ENCODE results near the gene FIBIN. TPM values are rescaled to one million over a fixed set of nuclear protein-coding genes. Genes with fewer than 3 reads are reported as not detected.

Gene FIBIN
- total RNA-seq, 3 donors from 2014 or later (not counting 1 experiment from before 2014, with no cell fraction given), result not detected

DNA sequence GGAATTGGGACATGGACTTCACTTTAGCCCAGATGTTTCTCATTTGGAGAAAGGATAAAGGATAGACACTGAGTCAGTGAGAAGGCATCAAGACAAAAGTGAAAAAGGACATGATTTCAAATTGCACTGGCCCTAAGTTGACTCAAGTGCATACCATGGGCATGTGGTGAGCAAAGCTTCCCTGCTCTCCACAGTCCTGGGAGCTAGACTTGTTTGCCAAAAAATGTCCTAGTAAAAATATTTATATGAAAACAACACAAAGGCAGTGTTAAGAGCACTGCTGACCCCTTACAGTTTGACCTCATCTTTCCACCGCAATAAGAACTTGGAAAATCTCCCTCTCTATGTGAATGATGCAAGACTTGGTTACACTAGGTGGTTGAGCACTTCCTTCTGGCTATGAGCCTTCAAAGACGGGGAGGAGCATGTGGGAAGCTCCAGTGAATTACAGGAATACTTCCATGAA is 46.5 kb upstream of the FIBIN start:
- Mint-ChIP-seq H3K9me3 (peaks cover 12 to 20% of the 10 kb centered on the region in 2 donors), H3K27ac (no peak overlapping the region), H3K27me3 (ENCODE audit: low read depth in 2 of 2) (no peaks in the 10 kb centered on the region), H3K4me3 (no peak overlapping the region), H3K4me1 (no peaks in the 10 kb centered on the region), H3K36me3 (no peaks in the 10 kb centered on the region)
- H3K9me3 ChIP-seq (ENCODE audit: control insufficient read depth, insufficient read depth, low read length), result peaks cover 8% of the 10 kb centered on the region
- no peak for ATAC-seq
- TF ChIP-seq, protein P1, sequence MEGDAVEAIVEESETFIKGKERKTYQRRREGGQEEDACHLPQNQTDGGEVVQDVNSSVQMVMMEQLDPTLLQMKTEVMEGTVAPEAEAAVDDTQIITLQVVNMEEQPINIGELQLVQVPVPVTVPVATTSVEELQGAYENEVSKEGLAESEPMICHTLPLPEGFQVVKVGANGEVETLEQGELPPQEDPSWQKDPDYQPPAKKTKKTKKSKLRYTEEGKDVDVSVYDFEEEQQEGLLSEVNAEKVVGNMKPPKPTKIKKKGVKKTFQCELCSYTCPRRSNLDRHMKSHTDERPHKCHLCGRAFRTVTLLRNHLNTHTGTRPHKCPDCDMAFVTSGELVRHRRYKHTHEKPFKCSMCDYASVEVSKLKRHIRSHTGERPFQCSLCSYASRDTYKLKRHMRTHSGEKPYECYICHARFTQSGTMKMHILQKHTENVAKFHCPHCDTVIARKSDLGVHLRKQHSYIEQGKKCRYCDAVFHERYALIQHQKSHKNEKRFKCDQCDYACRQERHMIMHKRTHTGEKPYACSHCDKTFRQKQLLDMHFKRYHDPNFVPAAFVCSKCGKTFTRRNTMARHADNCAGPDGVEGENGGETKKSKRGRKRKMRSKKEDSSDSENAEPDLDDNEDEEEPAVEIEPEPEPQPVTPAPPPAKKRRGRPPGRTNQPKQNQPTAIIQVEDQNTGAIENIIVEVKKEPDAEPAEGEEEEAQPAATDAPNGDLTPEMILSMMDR (IDR thresholded peaks at IDR 0.05), result no peak
- no peak overlapping the region for H3K27ac ChIP-seq (ENCODE audit: low read length)
- intact Hi-C loops (cut with micrococcal nuclease), result no loop called here
- H3K36me3 ChIP-seq (ENCODE audit: control insufficient read depth, insufficient read depth, low read length), result no peaks in the 10 kb centered on the region
- no peak for DNase-seq
- H3K27me3 ChIP-seq (ENCODE audit: control insufficient read depth, insufficient read depth, low read length), result no peaks in the 10 kb centered on the region
- H3K4me1 ChIP-seq (ENCODE audit: control insufficient read depth, insufficient read depth, low read length), result no peaks in the 10 kb centered on the region
- 83% methylated on average over 2 of the region's 2 CpGs for WGBS (ENCODE audit: insufficient coverage)
- H3K4me3 ChIP-seq (ENCODE audit: low read length), result no peak overlapping the region

DNA sequence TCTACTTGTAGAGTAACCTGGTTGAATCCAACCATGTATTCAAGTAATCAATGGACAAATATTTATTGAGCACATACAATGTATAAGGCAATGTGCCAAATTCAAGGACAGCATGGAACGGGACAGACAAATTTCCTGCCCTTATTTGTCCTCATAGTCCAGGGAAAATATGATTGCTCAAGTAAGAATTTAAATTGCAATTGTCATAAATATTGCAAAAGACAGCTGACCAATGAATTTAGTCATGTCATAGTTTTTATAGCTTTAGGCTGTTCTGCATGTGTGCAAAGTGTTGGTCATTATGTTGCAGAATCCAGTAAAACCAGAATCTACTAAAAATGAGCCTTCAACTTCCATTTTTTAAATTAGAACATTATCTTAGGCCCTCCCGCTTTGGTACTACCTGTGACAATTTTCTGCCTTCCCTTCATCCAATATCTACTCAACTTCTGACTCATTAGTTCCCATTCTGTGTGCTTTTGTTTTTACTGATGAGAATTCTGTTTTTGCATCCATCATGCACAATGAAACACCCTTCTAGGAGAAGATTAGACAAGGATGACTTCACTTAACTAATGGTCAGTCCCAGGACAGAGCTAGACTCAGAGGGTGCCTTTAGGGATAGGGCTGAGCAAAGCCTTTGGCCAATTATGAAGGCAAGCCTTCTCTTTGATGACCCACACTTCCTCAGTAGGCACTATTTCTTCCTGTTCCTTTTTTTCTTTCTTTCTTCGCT is 45.8 kb upstream of the FIBIN start:
- TF ChIP-seq, protein P1 (IDR thresholded peaks at IDR 0.05), result no peak
- DNase-seq (no peak), ATAC-seq (no peak)
- Histone ChIP-seq H3K27ac (ENCODE audit: low read length) (no peak overlapping the region), H3K9me3 (ENCODE audit: control insufficient read depth, insufficient read depth, low read length) (peaks cover 8% of the 10 kb centered on the region), H3K27me3 (ENCODE audit: control insufficient read depth, insufficient read depth, low read length) (no peaks in the 10 kb centered on the region), H3K4me3 (ENCODE audit: low read length) (no peak overlapping the region), H3K36me3 (ENCODE audit: control insufficient read depth, insufficient read depth, low read length) (no peaks in the 10 kb centered on the region), H3K4me1 (ENCODE audit: control insufficient read depth, insufficient read depth, low read length) (no peaks in the 10 kb centered on the region)
- 74% methylated on average over 3 of the region's 3 CpGs for WGBS (ENCODE audit: insufficient coverage)
- intact Hi-C loops (cut with micrococcal nuclease), result no loop called here
- Mint-ChIP-seq H3K4me1 (no peaks in the 10 kb centered on the region), H3K27ac (no peak overlapping the region), H3K4me3 (no peak overlapping the region), H3K27me3 (ENCODE audit: low read depth in 2 of 2) (no peaks in the 10 kb centered on the region), H3K9me3 (peaks cover 15 to 22% of the 10 kb centered on the region in 2 donors), H3K36me3 (no peaks in the 10 kb centered on the region)

DNA sequence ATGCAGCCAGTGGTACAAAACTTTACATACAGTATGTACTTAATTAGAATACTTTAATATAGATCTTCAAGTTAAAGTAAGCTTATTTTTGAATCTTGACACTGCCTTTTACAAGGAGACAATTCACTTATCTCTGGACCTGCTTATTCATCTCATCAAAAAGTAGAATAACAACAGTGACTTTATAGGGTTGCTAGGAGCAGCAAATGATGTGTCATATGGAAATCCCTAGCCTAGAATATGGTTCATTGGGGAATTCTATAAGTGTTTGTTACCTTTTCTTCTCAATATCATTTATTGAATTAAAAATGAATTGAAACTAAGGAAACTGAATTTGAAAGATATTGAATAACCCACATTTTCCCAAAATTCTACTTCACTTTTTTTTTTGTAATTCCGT is 45.0 kb upstream of the FIBIN start:
- no peaks in the 10 kb centered on the region for H3K36me3 Mint-ChIP-seq
- intact Hi-C loops (cut with micrococcal nuclease), result no loop called here
- H3K9me3 Mint-ChIP-seq, result peaks cover 15 to 22% of the 10 kb centered on the region in 2 donors
- Histone ChIP-seq H3K27ac (ENCODE audit: low read length) (no peak overlapping the region), H3K4me1 (ENCODE audit: control insufficient read depth, insufficient read depth, low read length) (no peaks in the 10 kb centered on the region), H3K4me3 (ENCODE audit: low read length) (no peak overlapping the region), H3K27me3 (ENCODE audit: control insufficient read depth, insufficient read depth, low read length) (no peaks in the 10 kb centered on the region), H3K9me3 (ENCODE audit: control insufficient read depth, insufficient read depth, low read length) (peaks cover 8% of the 10 kb centered on the region), H3K36me3 (ENCODE audit: control insufficient read depth, insufficient read depth, low read length) (no peaks in the 10 kb centered on the region)
- no peaks in the 10 kb centered on the region for H3K4me1 Mint-ChIP-seq
- H3K4me3 Mint-ChIP-seq, result no peak overlapping the region
- no peak overlapping the region for H3K27ac Mint-ChIP-seq
- ATAC-seq (no peak), DNase-seq (no peak)
- WGBS (ENCODE audit: insufficient coverage), result 85% methylated on average over 1 of the region's 1 CpG
- no peaks in the 10 kb centered on the region for H3K27me3 Mint-ChIP-seq (ENCODE audit: low read depth in 2 of 2)
- TF ChIP-seq, protein P1 (IDR thresholded peaks at IDR 0.05), result no peak

DNA sequence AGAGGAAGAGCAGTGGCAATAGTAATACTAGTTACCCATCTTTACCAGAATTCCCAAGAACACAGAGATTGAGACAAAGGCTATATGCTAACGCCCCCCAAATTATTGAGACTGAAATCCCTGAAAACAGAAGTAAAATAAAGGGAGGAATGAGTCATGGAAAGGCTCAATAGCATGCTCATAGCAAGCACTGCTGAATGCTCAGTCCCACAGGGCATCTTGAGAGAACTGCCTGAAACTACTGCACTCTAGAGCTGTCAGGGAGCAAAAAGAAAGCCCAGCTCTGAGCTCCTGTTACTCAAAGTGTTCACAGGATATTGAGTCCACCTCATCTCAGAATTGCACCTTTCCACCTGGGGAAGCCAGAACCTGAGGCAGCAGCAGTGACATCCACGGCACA is 44.1 kb upstream of the FIBIN start:
- Histone ChIP-seq H3K4me3 (ENCODE audit: low read length) (no peak overlapping the region), H3K27ac (ENCODE audit: low read length) (no peak overlapping the region), H3K9me3 (ENCODE audit: control insufficient read depth, insufficient read depth, low read length) (peaks cover 8% of the 10 kb centered on the region), H3K36me3 (ENCODE audit: control insufficient read depth, insufficient read depth, low read length) (no peaks in the 10 kb centered on the region), H3K4me1 (ENCODE audit: control insufficient read depth, insufficient read depth, low read length) (no peaks in the 10 kb centered on the region), H3K27me3 (ENCODE audit: control insufficient read depth, insufficient read depth, low read length) (no peaks in the 10 kb centered on the region)
- H3K36me3 Mint-ChIP-seq, result no peaks in the 10 kb centered on the region
- peaks cover 17 to 22% of the 10 kb centered on the region in 2 donors for H3K9me3 Mint-ChIP-seq
- TF ChIP-seq, protein P1 (IDR thresholded peaks at IDR 0.05), result no peak
- ATAC-seq, result no peak
- H3K27ac Mint-ChIP-seq, result no peak overlapping the region
- intact Hi-C loops (cut with micrococcal nuclease), result no loop called here
- no peaks in the 10 kb centered on the region for H3K27me3 Mint-ChIP-seq (ENCODE audit: low read depth in 2 of 2)
- no peaks in the 10 kb centered on the region for H3K4me1 Mint-ChIP-seq
- WGBS (ENCODE audit: insufficient coverage), result 84% methylated on average over 2 of the region's 2 CpGs
- H3K4me3 Mint-ChIP-seq, result no peak overlapping the region
- DNase-seq, result no peak

Measured in natural killer cell (primary cell).